Fibroblast of the aortic adventitia (primary cell): ENCODE results near the gene TP73. TPM values are rescaled to one million over a fixed set of nuclear protein-coding genes. Genes with fewer than 3 reads are reported as not detected.

Experiments used
- DNase-seq: peaks from one replicate; pipeline ENCODE4 v3.0.0-alpha.2; 2010; ENCODE audit warnings: low read depth
- H3K4me3 ChIP-seq: 2 replicates; pipeline ENCODE4 v1.5.1; 2011; ENCODE audit warnings: low read depth, mild to moderate bottlenecking, control low read depth, low read length, moderate library complexity
- total RNA-seq: library from RNA; depleted of rRNA; stranded (reverse); fragments of >200 nt; gene quantifications from 2 replicates; pipeline ENCODE4 v1.2.3, GENCODE V29; 2012; ENCODE audit warnings: low replicate concordance
- TF ChIP-seq, protein P1 (sequence below): IDR thresholded peaks from 2 replicates; pipeline ENCODE4 v1.5.1; 2011; ENCODE audit warnings: mild to moderate bottlenecking, low read length, control low read depth, inconsistent platforms; ENCODE audit not compliant: insufficient read depth

The TP73 gene
- total RNA-seq, 1 donor = 0.18 TPM

DNA sequence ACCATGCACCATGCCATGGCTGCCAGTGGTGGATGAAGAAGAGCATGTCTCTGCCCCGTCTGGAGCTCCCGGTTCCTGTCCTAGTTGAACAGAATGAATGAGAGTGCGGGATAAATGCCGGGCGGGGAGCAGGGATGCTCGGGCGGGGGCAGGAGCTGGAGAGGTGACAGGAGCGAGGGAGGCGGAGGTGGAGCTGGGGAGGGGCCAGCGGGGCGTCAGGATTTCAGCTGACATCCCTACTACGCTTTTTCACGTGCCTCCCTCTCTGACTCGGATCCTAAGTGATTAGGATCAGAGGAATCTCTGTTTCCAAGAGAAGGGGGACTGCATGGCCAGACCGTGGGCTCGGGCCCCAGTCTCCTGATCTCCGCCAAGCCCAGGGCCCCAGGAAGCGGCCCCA, 47.3 kb downstream of the TP73 start:
- H3K4me3 ChIP-seq = no peak overlapping the region
- TF ChIP-seq, protein P1, sequence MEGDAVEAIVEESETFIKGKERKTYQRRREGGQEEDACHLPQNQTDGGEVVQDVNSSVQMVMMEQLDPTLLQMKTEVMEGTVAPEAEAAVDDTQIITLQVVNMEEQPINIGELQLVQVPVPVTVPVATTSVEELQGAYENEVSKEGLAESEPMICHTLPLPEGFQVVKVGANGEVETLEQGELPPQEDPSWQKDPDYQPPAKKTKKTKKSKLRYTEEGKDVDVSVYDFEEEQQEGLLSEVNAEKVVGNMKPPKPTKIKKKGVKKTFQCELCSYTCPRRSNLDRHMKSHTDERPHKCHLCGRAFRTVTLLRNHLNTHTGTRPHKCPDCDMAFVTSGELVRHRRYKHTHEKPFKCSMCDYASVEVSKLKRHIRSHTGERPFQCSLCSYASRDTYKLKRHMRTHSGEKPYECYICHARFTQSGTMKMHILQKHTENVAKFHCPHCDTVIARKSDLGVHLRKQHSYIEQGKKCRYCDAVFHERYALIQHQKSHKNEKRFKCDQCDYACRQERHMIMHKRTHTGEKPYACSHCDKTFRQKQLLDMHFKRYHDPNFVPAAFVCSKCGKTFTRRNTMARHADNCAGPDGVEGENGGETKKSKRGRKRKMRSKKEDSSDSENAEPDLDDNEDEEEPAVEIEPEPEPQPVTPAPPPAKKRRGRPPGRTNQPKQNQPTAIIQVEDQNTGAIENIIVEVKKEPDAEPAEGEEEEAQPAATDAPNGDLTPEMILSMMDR = no peak
- DNase-seq = no peak

DNA sequence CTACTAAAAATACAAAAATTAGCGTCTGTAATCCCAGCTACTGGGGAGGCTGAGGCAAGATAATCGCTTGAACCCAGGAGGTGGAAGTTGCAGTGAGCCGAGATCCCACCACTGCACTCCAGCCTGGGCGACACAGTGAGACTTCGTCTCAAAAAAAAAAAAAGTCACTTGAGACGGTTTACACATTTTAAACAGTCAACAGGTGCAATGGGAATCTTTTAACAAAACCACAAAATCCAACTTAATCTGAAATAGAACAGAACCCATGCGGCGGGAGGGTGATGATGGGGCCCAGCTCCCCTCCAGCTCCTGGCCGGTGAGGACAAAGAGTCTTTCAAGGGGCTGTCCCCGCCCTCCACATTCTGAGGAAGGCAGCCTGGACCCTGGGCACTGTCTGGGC, 48.3 kb downstream of the TP73 start:
- H3K4me3 ChIP-seq = no peak overlapping the region
- no peak for DNase-seq
- TF ChIP-seq, protein P1 = no peak

DNA sequence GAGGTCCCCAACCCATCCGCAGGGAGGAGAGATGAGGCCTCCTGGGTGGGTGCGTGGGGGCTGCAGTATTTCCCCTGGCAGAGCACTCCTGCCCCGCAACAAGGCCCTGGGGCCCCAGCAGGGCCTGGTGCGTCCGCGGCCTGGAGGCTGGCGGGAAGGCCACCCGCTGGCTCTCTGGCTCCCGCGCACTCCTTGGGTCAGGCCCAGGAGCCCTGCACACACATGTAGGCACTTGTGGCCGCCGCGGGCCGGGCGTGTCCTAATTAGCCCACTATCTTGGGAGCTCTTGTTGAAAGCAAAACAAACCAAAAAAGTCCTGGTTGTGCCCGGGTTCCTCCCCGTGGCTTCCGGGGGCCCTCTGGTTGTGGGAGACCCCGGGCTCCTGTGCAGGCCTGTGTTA, 50.2 kb downstream of the TP73 start:
- TF ChIP-seq, protein P1 = no peak
- DNase-seq = no peak
- no peak overlapping the region for H3K4me3 ChIP-seq

DNA sequence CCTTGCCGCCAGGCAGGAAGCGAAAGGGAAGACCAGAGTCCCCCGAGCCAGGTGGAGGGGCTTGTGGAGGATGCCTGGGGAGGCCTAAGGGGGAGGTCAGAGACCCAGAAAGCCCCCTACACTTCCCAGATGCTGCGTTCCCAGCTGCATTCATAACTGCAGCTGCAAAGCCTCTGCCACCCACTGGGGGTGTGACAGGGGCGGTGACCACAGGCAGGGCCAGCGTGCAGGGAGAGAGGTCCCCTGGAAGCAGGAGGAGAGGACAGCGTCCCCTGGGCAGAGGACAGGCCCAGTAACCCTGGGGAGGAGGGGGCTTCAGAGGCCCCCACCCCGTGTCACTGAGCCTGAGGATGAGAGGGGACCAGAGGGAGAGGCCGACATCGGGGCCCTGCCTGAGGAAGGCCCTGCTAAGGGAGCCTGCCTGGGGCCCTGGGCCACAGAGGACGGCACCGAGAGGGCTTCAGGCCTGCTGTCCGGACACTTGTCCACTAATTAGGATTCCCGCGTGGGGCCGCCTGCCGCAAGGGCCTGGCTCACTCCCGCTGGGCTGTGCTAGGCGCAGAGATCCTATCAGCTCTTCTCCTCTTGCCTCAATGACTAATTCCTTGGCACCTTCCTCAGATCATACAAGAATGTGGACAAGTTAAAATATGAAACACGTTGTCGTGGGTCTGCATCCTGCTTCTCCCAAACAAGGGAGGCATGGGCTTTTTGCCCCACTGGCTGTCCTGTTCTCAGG, 50.8 kb downstream of the TP73 start:
- DNase-seq = peak; percentile 53
- no peak overlapping the region for H3K4me3 ChIP-seq

DNA sequence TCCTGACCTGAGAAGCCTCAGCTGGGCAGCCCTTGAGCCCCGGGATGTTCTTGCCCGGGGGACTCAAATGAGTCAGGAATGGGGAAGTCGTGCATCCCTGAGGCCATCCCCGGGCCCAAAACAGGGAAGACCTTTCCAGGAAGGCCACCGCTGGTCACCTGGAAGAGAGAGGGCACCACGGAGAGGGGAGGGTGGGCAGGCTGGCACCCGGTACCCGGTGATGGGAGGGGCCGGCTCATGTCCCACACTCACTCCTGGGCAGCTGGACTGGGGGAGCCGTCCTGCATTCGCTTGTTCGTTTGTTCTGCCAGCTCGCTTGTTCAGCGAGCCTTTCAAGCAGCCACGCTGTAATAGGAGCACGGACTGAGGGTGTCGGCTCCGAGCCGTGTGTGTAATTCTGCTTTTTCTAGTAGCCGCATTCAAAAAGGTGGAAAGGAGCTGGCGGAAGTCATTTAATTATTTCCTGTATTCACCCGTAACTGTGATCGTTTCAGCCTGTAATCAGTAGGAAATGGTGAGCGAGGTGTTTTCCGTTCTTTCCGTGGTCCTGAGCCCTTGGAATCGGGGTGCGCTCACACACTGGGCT, 51.6 kb downstream of the TP73 start:
- DNase-seq = no peak
- TF ChIP-seq, protein P1 = no peak
- H3K4me3 ChIP-seq = no peak overlapping the region

More for the DNA sequence above, 50.8 kb downstream of the TP73 start:
- TF ChIP-seq, protein P1 = peak; percentile 12

DNA sequence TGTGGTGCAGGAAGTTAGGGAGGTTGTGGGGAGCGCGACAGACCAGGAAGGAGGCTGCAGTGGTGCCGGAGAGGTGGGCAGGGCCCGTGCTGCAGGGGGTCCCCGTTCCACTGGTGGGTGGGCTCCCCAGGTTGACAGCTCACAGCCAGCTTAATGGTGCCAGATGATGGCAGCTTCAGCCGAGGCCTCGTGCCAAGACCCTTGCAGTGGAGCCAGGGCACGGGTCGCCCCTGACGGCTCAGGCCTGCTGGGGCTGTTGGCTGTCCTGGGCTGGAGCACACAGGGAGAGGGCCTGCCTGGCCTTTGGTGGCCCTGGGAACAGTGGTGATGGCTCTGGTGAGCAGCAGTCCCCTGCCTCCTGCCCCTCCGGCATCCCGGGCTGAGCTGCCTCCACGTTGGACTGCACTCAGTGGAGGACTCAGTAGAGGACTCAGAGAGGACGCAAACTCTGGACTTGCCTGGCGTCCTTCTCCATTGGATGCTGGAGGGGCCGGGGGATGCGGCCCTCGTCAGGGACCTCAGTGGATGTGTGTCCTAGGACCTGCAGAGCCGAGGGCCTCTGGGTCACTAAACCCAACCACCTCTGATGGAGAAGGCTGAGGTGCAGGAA, 53.1 kb downstream of the TP73 start:
- no peak overlapping the region for H3K4me3 ChIP-seq
- DNase-seq = no peak
- TF ChIP-seq, protein P1 = no peak
